GM18520 (cell line): ENCODE measurements around the gene ABCB11.
"Not testable (repeated sequence)": the region's sequence is repeated elsewhere in the genome, so short reads cannot be mapped to it uniquely, and the experiment has no call there.

ENCODE experiments used
- ATAC-seq: cut with Tn5 transposase; IDR thresholded peaks from one replicate; pipeline ENCODE4 v1.9.1; 2021; ENCODE audit not compliant: unreplicated experiment

The ABCB11 gene

DNA sequence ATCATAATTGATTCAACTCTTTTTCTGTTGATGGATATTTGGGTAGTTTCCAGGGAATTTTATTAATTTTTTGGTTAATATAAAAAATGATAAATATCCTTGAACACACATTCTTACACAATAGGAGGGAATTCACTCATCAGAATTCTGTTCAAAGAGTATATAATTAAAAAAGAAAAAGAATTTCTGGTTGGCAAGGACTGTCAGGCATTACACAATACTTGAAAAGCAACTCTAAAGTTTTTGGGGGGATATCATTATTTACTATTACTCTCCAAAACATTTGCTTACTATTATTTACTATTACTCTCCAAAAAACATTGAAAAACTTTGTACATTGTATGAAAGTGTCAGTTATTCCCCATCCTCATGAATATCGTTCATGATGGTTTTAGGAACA is 92.1 kb downstream of the ABCB11 start:
- no peak for ATAC-seq

DNA sequence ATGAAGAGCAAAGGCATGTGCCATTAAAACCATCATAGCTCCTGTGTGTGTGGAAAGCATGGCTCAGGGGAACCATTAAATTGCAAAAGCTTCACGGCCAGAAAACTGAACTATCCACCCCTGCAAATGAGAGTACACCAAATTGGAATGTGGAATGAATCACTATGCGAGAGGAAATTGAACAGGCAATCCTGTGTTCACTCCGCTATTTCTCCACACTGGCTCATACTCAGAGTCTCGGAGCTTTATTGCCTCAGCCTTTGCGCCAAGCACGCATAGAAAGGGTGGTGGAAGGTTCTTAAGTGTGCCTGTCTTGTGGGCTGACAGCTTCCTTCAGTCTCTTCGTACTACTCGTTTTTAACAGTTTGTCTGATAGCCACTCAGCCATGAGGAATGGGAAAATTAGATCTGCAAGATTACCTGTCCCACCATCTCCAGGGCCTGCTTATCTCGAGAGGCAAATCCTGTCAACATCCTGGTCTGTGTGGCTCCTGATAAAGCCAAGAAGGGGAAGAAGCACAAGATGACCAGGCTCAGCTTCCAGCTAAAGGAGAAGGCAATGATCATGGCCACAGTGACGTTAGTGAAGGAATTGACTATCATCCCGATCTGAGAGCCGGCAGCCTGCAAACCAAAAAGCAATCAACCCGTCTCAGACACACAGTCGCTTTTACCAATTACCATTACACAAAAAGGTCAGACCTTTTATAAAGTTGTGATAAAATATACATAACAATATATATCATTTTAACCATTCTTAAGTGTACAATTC is 95.1 kb downstream of the ABCB11 start:
- no peak for ATAC-seq

DNA sequence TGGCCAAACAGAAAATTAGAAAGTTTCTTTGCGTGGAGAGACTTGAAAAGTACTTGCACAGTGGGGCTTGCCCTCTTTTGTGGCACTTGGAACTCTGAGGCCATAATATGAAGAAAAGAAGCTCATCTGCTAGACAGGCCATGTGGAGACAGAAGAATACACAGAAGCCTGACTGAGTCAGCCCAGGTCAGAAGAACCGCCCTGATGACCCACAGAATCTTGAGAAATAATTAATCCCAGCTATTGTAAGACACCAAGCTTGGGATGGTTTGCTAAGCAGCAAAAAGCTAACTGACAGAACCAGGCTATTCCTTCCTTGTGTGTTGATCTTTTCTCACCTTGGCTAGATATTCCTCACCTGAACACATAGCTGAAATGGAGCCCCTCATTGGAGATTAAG is 96.3 kb downstream of the ABCB11 start:
- ATAC-seq: no peak

DNA sequence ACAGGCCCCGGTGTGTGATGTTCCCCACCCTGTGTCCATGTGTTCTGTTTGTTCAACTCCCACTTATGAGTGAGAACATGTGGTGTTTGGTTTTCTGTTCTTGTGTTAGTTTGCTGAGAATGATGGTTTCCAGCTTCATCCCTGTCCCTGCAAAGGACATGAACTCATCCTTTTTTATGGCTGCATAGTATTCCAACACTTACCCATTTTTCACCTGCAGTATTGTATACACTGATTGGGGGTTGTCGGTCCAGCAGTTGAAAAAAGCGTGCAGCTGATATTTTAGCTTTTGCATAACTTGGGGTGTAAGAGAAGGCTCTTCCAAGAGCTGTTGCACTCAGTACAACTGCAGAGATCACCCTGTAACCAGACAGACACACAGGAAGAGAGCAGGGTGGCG is 99.0 kb downstream of the ABCB11 start:
- ATAC-seq: not testable (repeated sequence)

DNA sequence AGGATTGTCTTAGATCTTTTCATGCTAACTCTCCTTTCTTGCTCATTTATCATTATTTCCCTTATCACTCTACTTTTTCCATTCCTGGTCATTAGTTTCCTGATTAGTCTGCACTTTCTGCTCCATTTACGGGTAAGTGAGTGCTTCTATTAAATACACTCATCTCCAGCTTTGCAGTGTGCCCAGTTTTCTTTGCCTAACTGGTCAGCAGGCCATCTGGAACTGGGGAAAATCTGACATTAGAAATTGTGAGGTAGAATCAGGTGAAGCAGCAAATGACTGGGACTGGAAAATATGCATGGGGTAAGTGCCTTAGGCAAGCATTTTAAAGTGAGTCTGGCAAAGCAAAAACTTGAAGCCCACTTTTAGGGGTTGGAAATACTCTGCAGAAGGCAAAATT is 100.9 kb downstream of the ABCB11 start:
- no peak for ATAC-seq

DNA sequence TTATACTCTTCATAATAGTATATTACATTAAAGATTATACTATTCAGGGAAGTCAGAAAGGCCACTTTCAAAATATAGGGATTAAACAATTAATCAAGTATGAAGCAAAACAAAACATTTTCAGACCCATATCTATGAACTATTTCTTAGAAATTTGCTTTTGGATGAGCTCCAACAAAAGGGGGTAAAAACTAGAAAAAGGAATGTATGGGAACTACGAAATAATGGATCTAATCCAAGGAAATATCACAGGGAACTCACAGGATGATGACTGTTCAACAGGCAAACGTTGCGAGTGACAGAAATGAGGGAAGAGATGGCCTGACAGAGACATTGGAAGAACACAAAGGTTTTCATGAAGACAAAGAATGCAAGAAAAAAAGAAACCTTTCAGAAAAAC is 102.1 kb downstream of the ABCB11 start:
- ATAC-seq: no peak

DNA sequence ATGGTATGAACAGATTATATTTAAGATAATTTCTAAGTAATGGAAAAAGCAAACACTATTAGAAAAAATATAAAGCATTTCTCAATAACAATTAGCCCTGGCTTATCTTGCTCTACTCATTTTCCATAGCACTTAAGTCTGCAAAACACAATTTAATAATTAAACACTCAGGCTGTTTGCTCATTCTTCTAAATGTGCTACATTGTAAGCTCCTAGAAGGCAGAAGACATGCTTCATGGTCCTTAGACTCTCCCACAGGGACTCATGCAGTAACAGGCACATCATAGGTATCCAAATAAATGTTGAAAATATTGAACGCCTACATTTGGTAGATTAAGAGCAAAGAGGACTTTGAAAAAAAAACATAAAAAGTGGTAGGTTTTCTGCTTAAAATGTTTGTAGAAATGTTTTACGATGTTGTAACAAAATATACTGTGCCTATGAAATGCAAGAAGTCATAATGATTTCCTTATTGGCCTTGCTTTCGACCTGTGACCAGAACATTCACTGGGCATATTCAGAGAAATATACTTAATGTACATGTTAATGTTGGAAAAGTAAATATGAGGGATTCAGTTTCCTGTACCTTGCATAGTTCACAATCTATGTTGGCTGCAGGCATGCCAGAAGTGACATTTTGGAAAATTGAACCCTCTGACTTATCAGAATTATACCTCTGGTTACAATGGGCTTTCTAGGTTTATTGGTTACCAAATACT is 102.9 kb downstream of the ABCB11 start:
- no peak for ATAC-seq

DNA sequence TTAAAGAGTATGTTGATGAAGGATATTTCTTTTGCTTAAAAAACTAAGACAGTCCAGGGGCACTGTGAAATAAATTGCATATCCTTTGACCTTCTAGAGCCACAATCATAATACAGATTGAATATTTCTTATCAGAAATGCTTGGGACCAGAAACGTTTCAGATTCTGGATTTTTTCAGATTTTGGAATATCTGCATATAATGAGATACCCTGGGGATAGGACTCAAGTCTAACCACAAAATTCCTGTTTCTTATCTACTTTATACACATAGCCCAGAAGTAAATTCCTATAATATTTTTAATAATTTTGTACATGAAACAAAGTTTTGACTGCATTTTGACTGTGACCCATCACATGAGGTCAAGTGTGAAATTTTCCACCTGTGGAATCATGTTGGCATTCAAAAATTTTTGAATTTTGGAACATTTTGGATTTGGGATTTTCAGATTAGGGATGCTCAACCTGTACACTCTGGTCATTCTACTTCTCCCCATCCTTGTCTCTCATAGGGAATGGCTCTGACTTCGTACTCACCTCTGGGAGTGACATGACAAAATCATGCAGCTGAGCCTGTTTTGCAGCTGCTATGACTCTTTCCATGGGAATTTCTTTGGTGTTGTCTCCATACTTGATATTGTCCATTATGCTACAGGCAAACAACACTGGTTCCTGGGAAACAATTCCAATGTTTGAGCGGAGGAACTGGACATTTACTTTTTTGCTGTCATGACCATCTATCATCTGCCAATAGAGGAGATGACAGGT is 104.3 kb downstream of the ABCB11 start:
- ATAC-seq: no peak

DNA sequence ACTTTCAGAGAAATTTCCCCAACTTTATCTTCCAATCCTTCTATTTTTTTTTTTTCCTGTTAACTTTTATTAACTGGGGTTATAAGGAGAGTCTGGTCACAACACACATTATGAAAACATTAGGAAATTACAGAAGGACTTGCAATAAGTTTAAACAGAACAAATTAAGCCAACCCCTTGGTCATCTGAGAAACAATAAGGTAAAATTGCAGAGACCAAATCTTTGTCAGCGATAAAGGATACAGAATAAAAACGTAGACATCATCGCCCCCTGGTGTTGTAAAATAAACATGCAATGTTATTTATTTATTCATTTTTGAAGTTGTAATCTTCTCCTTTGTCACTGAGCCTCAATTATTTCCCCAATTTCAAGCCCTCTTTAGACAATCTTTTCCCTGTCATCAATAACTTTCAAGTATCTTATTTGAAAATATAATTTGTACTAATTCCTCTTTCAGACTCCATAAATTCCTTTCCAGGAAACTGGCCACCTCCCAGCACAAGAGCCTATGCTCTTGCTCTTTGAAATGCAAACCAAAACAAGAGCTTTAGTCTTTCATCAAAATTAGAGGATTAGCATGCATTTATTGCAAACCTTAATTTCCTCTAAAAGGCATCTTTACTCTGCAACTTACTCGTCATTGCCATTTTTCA is 110.5 kb downstream of the ABCB11 start:
- ATAC-seq: no peak

DNA sequence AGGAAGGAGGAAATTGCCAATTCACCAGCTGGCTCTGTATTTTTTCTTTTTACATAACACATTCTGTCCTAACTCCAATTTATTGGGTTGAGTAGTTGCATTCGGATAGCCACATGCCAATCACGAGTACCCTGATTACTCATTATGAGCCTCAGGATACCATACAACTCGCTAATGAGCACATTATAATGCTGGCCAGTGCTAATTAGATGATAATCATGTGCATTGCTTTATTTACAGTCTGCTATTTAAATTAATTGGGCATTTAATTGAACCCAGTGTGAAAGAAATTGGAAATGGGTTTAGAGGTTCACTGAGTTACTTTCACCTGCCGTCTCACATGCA is 114.8 kb downstream of the ABCB11 start:
- ATAC-seq: no peak

DNA sequence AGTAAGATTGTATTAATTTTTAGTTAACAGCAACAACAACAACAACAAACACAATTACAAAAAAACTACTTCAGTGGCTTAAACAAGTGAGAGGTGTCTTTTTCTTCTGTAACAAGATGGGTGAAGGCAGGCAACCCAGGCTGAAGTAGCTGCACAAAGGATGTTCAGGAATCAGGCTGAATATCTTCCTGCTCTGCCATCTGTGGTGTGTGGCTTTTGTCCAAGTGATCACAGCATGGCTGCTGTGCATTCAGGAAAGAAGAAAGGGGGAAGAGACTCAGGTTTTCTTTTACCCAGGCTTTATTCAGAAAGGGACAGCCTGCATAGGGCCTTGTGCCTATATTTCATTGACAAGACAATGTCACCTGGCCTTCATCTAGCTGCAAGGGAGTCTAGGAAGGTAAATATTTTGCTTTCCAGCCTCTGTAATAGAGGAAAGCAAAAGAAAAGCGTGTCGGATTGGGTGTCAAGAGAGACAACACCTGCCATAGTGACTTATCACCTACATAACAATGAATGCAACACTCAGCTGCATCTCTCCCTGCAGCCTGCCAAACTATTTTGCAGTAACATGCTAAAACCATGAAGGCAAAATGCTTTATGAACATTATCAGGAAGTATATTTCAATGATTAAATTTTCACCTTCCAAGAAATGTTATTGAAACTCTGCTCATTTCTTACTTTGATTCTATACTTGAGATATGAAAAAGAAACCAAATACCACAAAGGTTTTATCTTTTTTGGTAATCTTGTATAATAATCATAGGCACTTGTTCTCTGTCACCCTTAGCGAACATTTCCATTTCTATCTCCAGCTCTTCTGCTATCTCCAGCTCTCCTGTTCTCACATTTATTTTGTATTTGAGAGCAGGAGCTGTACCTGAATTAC is 115.4 kb downstream of the ABCB11 start:
- ATAC-seq: no peak

DNA sequence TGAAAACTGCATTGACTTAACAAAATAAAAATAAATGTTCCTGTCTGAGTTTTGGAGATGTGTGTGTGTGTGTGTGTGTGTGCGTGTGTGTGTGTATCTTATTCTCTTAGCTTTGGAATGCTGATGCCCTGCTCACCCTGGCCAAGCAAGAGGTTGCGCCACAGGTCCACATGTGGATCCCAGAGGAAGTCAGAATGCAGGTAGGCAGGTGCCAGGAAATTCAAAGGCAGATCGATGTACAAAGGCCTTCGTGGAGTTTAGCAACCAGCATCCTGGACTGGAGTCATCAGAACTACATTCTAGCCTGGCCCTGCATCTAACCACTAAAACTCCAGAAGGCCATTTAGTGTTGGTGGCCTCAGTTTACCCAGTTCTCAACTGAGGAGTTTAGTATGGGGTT is 117.6 kb downstream of the ABCB11 start:
- no peak for ATAC-seq

DNA sequence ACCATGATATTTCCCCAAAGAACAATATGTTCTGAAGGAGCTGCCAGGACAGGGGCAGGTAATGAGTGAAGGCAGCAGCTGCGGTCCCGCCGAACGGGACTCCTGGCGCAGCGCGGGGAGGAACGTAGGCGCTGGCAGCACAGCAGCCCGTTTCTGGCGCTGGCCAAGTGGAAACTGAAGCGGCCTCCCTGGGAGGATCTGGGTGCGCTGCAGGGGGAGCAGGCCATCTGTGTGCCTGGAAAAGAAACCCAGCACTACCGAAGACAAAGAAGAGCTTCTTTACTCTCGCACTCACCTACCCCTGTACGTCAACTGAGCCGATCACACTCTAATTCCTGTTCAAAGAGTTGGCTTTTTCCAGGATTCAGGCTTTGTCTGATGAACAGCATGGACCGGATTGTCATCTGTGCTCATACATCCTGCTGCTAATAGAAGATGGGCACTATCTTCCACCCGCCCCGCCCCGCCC is 118.2 kb downstream of the ABCB11 start:
- ATAC-seq: no peak

DNA sequence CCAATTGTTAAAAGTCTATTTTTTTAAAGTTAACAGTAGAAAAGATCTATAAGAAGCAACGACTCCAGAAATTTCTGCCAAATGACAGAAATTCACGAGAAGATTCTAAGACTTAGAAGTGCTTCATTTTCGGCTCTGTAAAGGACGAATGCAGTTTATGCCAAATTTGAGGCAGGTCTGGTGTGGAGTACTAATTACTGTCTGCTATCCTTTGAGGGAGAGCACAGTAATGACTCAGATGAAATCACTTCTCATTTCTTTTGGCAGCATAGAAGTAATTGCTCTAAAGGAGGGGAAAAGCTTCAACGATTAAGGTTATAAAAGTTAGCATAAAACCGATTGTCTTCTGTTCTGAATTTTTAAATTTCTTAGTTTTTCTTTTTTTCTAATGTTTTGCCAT is 118.7 kb downstream of the ABCB11 start:
- ATAC-seq: no peak

DNA sequence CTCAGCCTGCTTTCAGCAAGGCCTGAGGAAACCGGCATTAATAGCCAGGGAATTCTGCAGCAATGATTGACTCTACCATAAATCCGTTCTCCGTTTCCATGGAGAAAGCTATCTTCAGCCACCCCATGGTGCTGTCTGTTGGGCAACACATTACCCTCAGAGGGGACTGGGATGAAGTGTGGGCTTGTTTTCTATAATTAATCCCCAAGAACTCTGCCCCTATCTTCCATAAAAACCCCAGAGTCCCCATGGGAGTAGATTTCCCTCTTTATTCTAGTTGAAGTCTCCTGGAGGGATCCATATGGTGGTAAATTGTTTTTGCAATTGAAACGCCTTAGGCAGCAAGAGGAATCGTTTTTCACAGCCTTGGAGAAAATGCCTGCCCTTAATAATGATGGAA is 120.8 kb downstream of the ABCB11 start:
- ATAC-seq: no peak

DNA sequence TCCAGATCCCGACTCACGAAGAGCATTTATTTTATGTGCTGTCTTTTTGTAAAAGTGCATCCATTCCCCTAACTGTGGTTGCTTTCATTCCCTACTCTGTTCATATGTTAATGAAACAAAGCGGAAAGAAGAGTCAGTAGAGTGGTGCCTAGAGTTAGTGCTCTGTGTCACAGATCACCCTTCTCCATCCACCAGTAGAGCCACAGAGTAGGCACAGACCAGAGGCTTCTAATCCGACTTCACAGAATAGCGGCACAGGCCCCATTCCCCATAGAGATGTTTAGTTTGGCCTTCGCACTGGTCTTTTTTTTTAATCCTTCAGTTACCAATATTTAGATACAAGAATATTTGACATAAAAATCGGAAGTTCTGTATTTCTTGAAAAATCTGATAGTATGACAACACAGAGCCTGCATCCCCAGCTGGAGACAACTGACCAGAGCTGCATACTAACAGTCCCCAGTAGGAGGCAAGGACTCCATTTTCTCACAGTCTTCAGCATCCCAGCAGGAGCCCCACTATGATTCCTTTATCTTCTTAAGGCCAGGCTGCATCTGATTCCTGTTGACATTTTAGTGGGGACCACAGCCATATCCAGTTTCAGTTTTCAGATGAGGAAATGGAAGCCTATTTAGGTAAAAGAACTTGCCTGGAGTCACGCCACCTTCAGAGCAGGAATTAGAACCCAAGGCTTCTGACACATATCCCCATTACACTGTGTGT is 123.0 kb downstream of the ABCB11 start:
- ATAC-seq: no peak

DNA sequence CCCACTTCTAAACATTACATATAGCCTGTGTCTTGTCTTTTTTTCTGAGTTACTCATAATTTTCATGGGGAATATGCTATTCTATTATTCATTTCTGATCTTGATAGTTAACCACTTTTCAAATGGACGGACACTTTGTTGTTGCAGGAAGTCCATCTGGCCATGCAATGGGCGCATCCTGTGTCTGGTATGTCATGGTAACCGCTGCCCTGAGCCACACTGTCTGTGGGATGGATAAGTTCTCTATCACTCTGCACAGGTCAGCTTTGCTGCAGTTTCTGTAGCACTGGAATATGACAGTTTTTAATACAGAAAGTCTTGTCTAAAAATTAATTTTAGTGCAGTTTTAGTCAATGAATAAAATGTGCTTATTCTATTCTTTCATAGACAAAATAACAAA is 126.8 kb downstream of the ABCB11 start:
- no peak for ATAC-seq

DNA sequence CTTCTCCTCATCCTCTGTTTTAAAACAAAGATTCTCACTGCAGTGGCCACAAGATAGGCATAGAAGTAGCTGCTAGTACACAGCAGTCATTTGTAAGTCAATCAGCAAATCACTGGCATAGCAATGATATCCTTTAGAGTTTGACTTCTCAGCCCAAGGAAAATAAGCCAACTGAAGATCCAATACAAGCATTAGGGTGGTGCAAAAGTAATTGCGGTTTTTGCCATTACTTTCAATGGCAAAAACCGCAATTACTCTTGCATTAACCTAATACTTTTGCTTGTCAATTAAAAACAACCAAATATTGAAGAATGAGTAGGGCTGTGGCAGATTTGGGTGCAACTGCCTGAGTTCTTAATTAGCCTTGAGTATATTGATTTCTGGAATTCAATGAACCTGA is 127.2 kb downstream of the ABCB11 start:
- ATAC-seq: no peak

DNA sequence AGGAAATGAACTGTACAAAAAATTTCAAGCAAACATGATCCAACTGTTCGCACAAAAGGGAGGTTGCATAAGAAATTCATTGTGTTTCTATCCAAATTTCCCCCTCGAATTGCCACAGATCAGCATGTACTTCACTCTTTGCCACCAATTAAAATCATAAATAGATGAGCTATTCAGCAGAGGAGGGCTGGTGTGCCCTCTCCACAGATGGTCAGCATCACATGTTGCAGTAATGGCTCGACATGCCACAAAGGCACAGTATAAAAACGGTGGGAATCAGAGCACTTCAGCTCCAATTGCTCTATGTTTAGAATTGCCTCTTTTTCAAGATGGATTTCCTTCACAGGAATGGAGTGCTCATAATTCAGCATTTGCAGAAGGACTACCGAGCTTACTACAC is 130.1 kb downstream of the ABCB11 start, which contains the start of gene G6PC2:
G6PC2 (plus strand) TSS at position 289 of the 400 bp plus-strand sequence; CDS start at position 330, 41 bp downstream.
- no peak for ATAC-seq

DNA sequence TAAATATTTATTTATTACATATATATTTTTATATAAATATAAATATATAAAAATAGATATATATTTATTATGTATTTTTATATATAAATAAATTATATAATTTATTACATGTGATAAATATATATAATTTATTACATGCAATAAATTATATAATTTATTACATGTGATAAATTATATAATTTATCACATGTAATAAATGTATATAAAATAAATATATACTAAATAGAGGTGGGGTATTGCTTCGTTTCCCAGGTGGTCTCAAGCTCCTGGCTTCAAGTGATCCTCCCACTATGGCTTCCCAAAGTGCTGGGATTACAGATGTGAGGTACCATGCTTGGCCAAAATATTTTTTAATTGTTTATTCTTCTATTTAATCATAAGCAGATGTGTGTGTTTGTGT is 133.7 kb downstream of the ABCB11 start:
- no peak for ATAC-seq
